Neuronal stem cell (in vitro differentiated cells): ENCODE measurements around the gene HERC3.

Source experiments
- DNase-seq: peaks from one replicate; pipeline ENCODE4 v3.0.0-alpha.2; 2013; ENCODE audit warnings: low spot score
- H2AFZ ChIP-seq: one replicate; pipeline ENCODE4 v1.6.1; 2013; ENCODE audit warnings: mild to moderate bottlenecking, low read length, inconsistent platforms
- H2AK5ac ChIP-seq: 2 replicates; pipeline ENCODE4 v1.6.1; 2013; ENCODE audit warnings: low read depth, mild to moderate bottlenecking, inconsistent platforms, low read length, moderate library complexity, mixed read lengths
- H2BK120ac ChIP-seq: 2 replicates; pipeline ENCODE4 v1.6.1; 2013; ENCODE audit warnings: low read depth, mild to moderate bottlenecking, inconsistent platforms, low read length, moderate library complexity, mixed read lengths
- H2BK12ac ChIP-seq: one replicate; pipeline ENCODE4 v1.6.1; 2013; ENCODE audit warnings: low read length, inconsistent platforms
- H2BK15ac ChIP-seq: 2 replicates; pipeline ENCODE4 v1.6.1; 2013; ENCODE audit warnings: mild to moderate bottlenecking, low read length, inconsistent platforms, mixed read lengths
- H2BK5ac ChIP-seq: one replicate; pipeline ENCODE4 v1.6.1; 2013; ENCODE audit warnings: inconsistent platforms, mild to moderate bottlenecking, low read length, moderate library complexity
- H3K14ac ChIP-seq: one replicate; pipeline ENCODE4 v1.6.1; 2013; ENCODE audit warnings: low read length, inconsistent platforms
- H3K18ac ChIP-seq: 2 replicates; pipeline ENCODE4 v1.6.1; 2013; ENCODE audit warnings: low read length, inconsistent platforms
- H3K23ac ChIP-seq: 2 replicates; pipeline ENCODE4 v1.6.1; 2013; ENCODE audit warnings: low read depth, mild to moderate bottlenecking, mixed read lengths, low read length, inconsistent platforms; ENCODE audit not compliant: poor library complexity
- H3K27ac ChIP-seq: replicated peaks from 3 replicates; pipeline ENCODE4 v1.5.1; 2013; ENCODE audit warnings: low read length, inconsistent platforms
- H3K27me3 ChIP-seq, 3 experiments: 2 replicates each; pipeline ENCODE4 v1.6.1; 2013; ENCODE audit warnings: low read length in 3 of 3, mild to moderate bottlenecking in 2 of 3, inconsistent platforms in 1 of 3, low read depth in 1 of 3, mixed read lengths in 1 of 3, moderate library complexity in 1 of 3; ENCODE audit not compliant: control insufficient read depth in 3 of 3, insufficient read depth in 3 of 3
- H3K36me3 ChIP-seq, 2 donors: replicated peaks in 1 of 2; 2 replicates each; pipeline ENCODE4 v1.6.1; 2013; ENCODE audit warnings: low read length in 2 of 2; ENCODE audit not compliant: control insufficient read depth in 2 of 2, insufficient read depth in 2 of 2
- H3K4ac ChIP-seq: 2 replicates; pipeline ENCODE4 v1.6.1; 2013; ENCODE audit warnings: inconsistent platforms, mild to moderate bottlenecking, low read length, moderate library complexity
- H3K4me1 ChIP-seq, 2 donors: 1 replicate in 1 of 2; 2 replicates in 1 of 2; pipeline ENCODE4 v1.6.1; 2013; ENCODE audit warnings: low read length in 2 of 2, low read depth in 1 of 2; ENCODE audit not compliant: control insufficient read depth in 2 of 2, insufficient read depth in 1 of 2
- H3K4me2 ChIP-seq: one replicate; pipeline ENCODE4 v1.6.1; 2013; ENCODE audit warnings: mild to moderate bottlenecking, low read length, inconsistent platforms; ENCODE audit not compliant: insufficient read depth, poor library complexity, severe bottlenecking
- H3K4me3 ChIP-seq, 2 donors: 2 replicates each; pipeline ENCODE4 v1.5.1; 2013; ENCODE audit warnings: low read length in 2 of 2, mild to moderate bottlenecking in 2 of 2, inconsistent platforms in 1 of 2, moderate library complexity in 1 of 2
- H3K79me1 ChIP-seq: one replicate; pipeline ENCODE4 v1.6.1; 2013; ENCODE audit warnings: low read depth, mild to moderate bottlenecking, inconsistent platforms, low read length, moderate library complexity
- H3K9ac ChIP-seq: one replicate; pipeline ENCODE4 v1.6.1; 2013; ENCODE audit warnings: mild to moderate bottlenecking, low read depth, low read length, inconsistent platforms; ENCODE audit not compliant: poor library complexity
- H3K9me3 ChIP-seq, 2 donors: replicated peaks in 1 of 2; 2 replicates each; pipeline versions ENCODE3 to v1.6.1; 2013; ENCODE audit warnings: low read length in 2 of 2, mild to moderate bottlenecking in 2 of 2, inconsistent platforms in 1 of 2, low read depth in 1 of 2, mixed read lengths in 1 of 2, moderate library complexity in 1 of 2; ENCODE audit not compliant: control insufficient read depth in 2 of 2, insufficient read depth in 1 of 2
- H4K8ac ChIP-seq: one replicate; pipeline ENCODE4 v1.6.1; 2013; ENCODE audit warnings: low read depth, mild to moderate bottlenecking, inconsistent platforms, low read length, moderate library complexity
- H4K91ac ChIP-seq: one replicate; pipeline ENCODE4 v1.6.1; 2013; ENCODE audit warnings: low read length, low read depth, mild to moderate bottlenecking, inconsistent platforms; ENCODE audit not compliant: poor library complexity
- WGBS, 2 donors: extraction: QIAGEN DNeasy Blood & Tissue Kit; methylation state at CpG; one replicate each; pipeline ENCODE4 v1.1.7; 2013; ENCODE audit warnings: missing lambda C conversion rate in 2 of 2, mixed read lengths in 1 of 2; ENCODE audit not compliant: insufficient read length in 2 of 2, insufficient replicate concordance in 1 of 2; ENCODE audit errors: extremely low coverage in 2 of 2; 5-methylcytosine and 5-hydroxymethylcytosine counted together

The HERC3 gene

DNA sequence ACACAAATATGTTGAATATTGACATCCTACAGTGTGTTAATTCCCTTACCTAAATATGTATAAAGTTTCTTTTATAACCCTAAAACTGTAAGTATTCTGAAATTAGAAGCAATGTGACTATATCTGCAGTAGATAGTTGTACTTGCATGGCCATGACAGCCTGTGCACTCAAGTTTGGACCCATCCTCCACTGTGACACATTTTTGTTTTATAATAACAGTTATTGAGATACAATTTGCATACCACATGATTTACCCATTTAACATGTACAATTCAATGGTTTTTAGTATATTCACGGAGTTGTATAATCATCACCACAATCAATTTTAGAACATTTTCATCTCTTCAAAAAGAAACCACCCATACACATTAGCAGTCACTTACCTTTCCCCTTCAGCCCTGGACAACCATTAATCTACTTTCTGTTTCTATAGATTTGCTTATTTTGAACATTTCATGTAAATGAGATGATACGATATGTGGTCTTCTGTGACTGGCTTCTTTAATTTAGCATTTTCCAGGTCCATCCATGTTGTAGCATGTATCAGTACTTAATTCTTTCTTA lies 29.6 kb downstream of the HERC3 start:
- H3K4ac ChIP-seq = no peak overlapping the region
- H3K14ac ChIP-seq = no peak overlapping the region
- no peak overlapping the region for H2AFZ ChIP-seq
- no peak overlapping the region for H2AK5ac ChIP-seq
- H3K4me2 ChIP-seq = no peak overlapping the region
- H3K79me1 ChIP-seq = no peaks in the 10 kb centered on the region
- no peak overlapping the region for H4K8ac ChIP-seq
- H3K36me3 ChIP-seq = no peaks in the 10 kb centered on the region
- H2BK15ac ChIP-seq = no peak overlapping the region
- peaks cover 0 to 2% of the 10 kb centered on the region in 2 donors for H3K9me3 ChIP-seq
- H4K91ac ChIP-seq = no peak overlapping the region
- H3K4me1 ChIP-seq = no peaks in the 10 kb centered on the region
- no peak overlapping the region for H2BK120ac ChIP-seq
- H3K27ac ChIP-seq = no peak overlapping the region
- H3K4me3 ChIP-seq = no peak overlapping the region
- no peak overlapping the region for H3K18ac ChIP-seq
- no peaks in the 10 kb centered on the region for H3K27me3 ChIP-seq
- WGBS, 2 donors = no CpG with 5 or more reads among the region's 2 CpGs
- no peak overlapping the region for H3K23ac ChIP-seq
- H2BK5ac ChIP-seq = no peak overlapping the region
- H3K9ac ChIP-seq = no peak overlapping the region
- H2BK12ac ChIP-seq = no peak overlapping the region
- DNase-seq = no peak

DNA sequence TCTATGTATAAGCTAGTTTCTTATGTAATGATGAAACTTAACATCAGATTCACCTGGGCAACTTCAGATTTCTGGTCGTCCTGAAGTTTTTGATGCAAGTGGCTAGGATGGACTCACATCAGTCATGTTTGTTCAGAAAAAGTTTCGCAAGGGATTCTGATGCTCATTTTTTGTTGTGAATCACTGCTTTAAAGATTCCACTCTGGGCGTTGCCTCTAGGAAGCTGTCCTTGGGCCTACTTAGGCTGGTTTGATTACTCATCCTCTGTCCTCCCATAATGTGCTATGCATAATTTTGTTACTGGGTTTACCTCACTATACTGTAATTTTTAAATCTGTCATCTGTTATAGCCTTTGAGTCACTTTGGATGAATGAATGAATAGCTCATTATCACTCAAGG lies 30.8 kb downstream of the HERC3 start:
- Histone ChIP-seq H3K79me1 (no peaks in the 10 kb centered on the region), H3K4ac (no peak overlapping the region), H2BK15ac (no peak overlapping the region), H3K27me3 (no peaks in the 10 kb centered on the region), H3K4me2 (no peak overlapping the region), H2AFZ (no peak overlapping the region), H2BK12ac (no peak overlapping the region), H3K23ac (no peak overlapping the region), H2BK5ac (no peak overlapping the region), H2BK120ac (no peak overlapping the region), H3K9me3 (peaks cover 0 to 2% of the 10 kb centered on the region in 2 donors), H3K18ac (no peak overlapping the region), H3K4me3 (no peak overlapping the region), H3K9ac (no peak overlapping the region), H4K8ac (no peak overlapping the region), H3K4me1 (no peaks in the 10 kb centered on the region), H4K91ac (no peak overlapping the region), H2AK5ac (no peak overlapping the region), H3K27ac (no peak overlapping the region), H3K36me3 (no peaks in the 10 kb centered on the region), H3K14ac (no peak overlapping the region)
- WGBS, 2 donors = no CpG with 5 or more reads among the region's 3 CpGs
- no peak for DNase-seq

DNA sequence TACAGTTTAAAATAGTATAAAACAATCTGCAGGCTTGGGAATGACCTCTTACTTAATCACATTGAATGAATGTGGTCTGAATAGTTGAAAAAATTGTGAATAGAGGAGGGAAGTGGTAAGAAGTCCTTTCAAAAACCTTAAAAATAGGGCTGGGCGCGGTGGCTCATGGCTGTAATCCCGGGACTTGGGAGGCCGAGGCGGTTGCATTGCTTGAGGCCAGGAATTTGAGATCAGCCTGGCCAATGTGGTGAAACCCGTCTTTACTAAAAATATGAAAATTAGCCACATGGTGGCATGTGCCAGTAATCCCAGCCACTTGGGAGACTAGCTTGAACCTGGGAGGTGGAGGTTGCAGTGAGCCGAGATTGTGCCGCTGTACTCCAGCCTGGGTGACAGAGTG lies 36.5 kb downstream of the HERC3 start:
- Histone ChIP-seq H3K79me1 (no peaks in the 10 kb centered on the region), H3K27me3 (no peaks in the 10 kb centered on the region), H3K4me1 (no peaks in the 10 kb centered on the region), H3K9ac (no peak overlapping the region), H3K36me3 (no peaks in the 10 kb centered on the region), H3K27ac (no peak overlapping the region), H2BK15ac (no peak overlapping the region), H4K8ac (no peak overlapping the region), H4K91ac (no peak overlapping the region), H3K4ac (no peak overlapping the region), H3K4me2 (no peak overlapping the region), H2AK5ac (no peak overlapping the region), H2BK5ac (no peak overlapping the region), H3K4me3 (no peak overlapping the region), H3K18ac (no peak overlapping the region), H3K14ac (no peak overlapping the region), H3K9me3 (peaks cover 0 to 2% of the 10 kb centered on the region in 2 donors), H2BK120ac (no peak overlapping the region), H3K23ac (no peak overlapping the region), H2BK12ac (no peak overlapping the region), H2AFZ (no peak overlapping the region)
- no peak for DNase-seq
- no CpG with 5 or more reads among the region's 8 CpGs for WGBS, 2 donors

DNA sequence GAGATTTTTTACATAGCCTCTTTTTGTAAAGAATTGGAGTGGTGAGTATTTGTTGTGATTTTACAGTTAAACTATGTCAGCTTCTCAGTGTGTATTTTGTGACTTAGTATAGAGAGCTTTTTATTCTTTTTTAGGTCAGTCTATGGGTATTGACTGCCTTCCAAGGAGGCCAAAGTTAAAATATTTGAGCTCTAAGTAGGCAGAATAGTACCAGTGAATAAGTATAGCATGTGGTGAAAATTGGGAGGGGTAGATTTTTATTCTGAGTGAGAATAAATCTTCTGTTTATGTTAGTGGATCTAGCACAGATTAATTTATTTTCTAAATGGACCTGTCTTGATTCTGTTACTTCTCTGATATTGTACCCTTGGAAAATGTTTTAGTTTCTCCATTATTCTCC lies 37.5 kb downstream of the HERC3 start:
- no peaks in the 10 kb centered on the region for H3K79me1 ChIP-seq
- H4K8ac ChIP-seq = no peak overlapping the region
- DNase-seq = no peak
- no peak overlapping the region for H2BK5ac ChIP-seq
- no peak overlapping the region for H4K91ac ChIP-seq
- H3K4me3 ChIP-seq = no peak overlapping the region
- H3K18ac ChIP-seq = no peak overlapping the region
- H3K4me2 ChIP-seq = no peak overlapping the region
- no peaks in the 10 kb centered on the region for H3K4me1 ChIP-seq
- H2AK5ac ChIP-seq = no peak overlapping the region
- H3K9me3 ChIP-seq = no peaks in the 10 kb centered on the region
- no peaks in the 10 kb centered on the region for H3K36me3 ChIP-seq
- H3K23ac ChIP-seq = no peak overlapping the region
- no peak overlapping the region for H3K27ac ChIP-seq
- no peak overlapping the region for H3K9ac ChIP-seq
- H3K14ac ChIP-seq = no peak overlapping the region
- H2AFZ ChIP-seq = no peak overlapping the region
- H3K27me3 ChIP-seq = no peaks in the 10 kb centered on the region
- no peak overlapping the region for H2BK120ac ChIP-seq
- no peak overlapping the region for H2BK15ac ChIP-seq
- no peak overlapping the region for H2BK12ac ChIP-seq
- H3K4ac ChIP-seq = no peak overlapping the region
